Measurements from ENCODE around the gene MPST. TPM values are rescaled to one million over a fixed set of nuclear protein-coding genes. Genes with fewer than 3 reads are reported as not detected.

MPST gene
- total RNA-seq, 1 donor from 2014 or later = 58.8 TPM

DNA sequence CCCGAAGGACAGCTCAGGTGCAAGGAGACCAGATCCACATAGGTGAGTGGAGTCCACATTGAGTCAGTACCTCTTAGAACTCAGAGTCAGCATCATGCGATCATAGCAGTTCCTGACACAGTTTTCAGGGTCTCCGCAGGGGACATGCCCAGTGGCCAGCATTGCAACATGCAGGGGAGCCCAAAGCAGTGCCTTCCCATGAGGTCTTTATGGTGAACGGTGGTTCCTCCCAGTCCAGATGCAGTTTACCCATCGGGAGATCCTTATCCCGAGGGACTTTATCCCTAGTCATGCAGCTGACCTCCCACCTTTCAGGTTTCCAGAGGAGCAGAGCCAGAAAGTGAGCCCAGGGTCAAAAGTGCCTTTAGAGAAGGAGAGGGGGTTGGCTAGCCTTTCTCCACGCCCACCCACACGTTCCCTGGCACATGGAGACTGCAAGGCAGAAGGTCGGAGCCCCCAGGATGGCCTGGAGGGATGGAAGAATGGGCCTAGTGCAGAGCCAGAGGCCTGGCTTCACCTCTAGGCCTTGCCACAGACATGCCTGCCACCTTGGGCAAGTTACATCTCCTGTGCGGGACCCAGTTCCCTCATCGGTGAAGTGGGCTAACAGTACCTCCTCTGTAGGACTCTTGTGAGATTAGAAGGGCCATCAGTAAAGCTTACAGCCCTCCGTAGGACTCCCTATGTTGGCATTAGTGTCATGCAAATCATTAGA lies 38.4 kb downstream of the MPST start:
- Mint-ChIP-seq H3K27me3 (ENCODE audit: unreplicated experiment) (peaks cover 5% of the 10 kb centered on the region), H3K4me3 (ENCODE audit: unreplicated experiment) (no peak overlapping the region), H3K36me3 (ENCODE audit: unreplicated experiment) (peaks cover 6% of the 10 kb centered on the region), H3K4me1 (ENCODE audit: low read depth, unreplicated experiment) (peaks cover 24% of the 10 kb centered on the region), H3K9me3 (ENCODE audit: unreplicated experiment) (peaks cover 2% of the 10 kb centered on the region), H3K27ac (ENCODE audit: unreplicated experiment) (no peak overlapping the region)
- TF ChIP-seq, protein P1, sequence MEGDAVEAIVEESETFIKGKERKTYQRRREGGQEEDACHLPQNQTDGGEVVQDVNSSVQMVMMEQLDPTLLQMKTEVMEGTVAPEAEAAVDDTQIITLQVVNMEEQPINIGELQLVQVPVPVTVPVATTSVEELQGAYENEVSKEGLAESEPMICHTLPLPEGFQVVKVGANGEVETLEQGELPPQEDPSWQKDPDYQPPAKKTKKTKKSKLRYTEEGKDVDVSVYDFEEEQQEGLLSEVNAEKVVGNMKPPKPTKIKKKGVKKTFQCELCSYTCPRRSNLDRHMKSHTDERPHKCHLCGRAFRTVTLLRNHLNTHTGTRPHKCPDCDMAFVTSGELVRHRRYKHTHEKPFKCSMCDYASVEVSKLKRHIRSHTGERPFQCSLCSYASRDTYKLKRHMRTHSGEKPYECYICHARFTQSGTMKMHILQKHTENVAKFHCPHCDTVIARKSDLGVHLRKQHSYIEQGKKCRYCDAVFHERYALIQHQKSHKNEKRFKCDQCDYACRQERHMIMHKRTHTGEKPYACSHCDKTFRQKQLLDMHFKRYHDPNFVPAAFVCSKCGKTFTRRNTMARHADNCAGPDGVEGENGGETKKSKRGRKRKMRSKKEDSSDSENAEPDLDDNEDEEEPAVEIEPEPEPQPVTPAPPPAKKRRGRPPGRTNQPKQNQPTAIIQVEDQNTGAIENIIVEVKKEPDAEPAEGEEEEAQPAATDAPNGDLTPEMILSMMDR (IDR thresholded peaks at IDR 0.05; ENCODE audit: partially characterized antibody, unreplicated experiment) = no peak
- no peak for DNase-seq

GRCh38 chr22:37058917-37059701 lies 39.6 kb downstream of the MPST start:
- H3K4me3 Mint-ChIP-seq (ENCODE audit: unreplicated experiment) = no peak overlapping the region

GRCh38 chr22:37059876-37060449 lies 40.4 kb downstream of the MPST start:
- Mint-ChIP-seq H3K27ac (ENCODE audit: unreplicated experiment) (no peak overlapping the region), H3K4me1 (ENCODE audit: low read depth, unreplicated experiment) (peaks cover 8% of the 10 kb centered on the region), H3K4me3 (ENCODE audit: unreplicated experiment) (no peak overlapping the region), H3K9me3 (ENCODE audit: unreplicated experiment) (peaks cover 2% of the 10 kb centered on the region), H3K27me3 (ENCODE audit: unreplicated experiment) (peaks cover 5% of the 10 kb centered on the region), H3K36me3 (ENCODE audit: unreplicated experiment) (peaks cover 6% of the 10 kb centered on the region)
- DNase-seq = no peak
- TF ChIP-seq, protein P1 (IDR thresholded peaks at IDR 0.05; ENCODE audit: partially characterized antibody, unreplicated experiment) = no peak

More at GRCh38 chr22:37058917-37059701, 39.6 kb downstream of the MPST start:
- peaks cover 2% of the 10 kb centered on the region for H3K9me3 Mint-ChIP-seq (ENCODE audit: unreplicated experiment)
- peaks cover 5% of the 10 kb centered on the region for H3K27me3 Mint-ChIP-seq (ENCODE audit: unreplicated experiment)
- no peak for DNase-seq
- H3K36me3 Mint-ChIP-seq (ENCODE audit: unreplicated experiment) = peaks cover 6% of the 10 kb centered on the region
- TF ChIP-seq, protein P1 (IDR thresholded peaks at IDR 0.05; ENCODE audit: partially characterized antibody, unreplicated experiment) = peak; percentile 16
- no peak overlapping the region for H3K27ac Mint-ChIP-seq (ENCODE audit: unreplicated experiment)
- H3K4me1 Mint-ChIP-seq (ENCODE audit: low read depth, unreplicated experiment) = peaks cover 16% of the 10 kb centered on the region

DNA sequence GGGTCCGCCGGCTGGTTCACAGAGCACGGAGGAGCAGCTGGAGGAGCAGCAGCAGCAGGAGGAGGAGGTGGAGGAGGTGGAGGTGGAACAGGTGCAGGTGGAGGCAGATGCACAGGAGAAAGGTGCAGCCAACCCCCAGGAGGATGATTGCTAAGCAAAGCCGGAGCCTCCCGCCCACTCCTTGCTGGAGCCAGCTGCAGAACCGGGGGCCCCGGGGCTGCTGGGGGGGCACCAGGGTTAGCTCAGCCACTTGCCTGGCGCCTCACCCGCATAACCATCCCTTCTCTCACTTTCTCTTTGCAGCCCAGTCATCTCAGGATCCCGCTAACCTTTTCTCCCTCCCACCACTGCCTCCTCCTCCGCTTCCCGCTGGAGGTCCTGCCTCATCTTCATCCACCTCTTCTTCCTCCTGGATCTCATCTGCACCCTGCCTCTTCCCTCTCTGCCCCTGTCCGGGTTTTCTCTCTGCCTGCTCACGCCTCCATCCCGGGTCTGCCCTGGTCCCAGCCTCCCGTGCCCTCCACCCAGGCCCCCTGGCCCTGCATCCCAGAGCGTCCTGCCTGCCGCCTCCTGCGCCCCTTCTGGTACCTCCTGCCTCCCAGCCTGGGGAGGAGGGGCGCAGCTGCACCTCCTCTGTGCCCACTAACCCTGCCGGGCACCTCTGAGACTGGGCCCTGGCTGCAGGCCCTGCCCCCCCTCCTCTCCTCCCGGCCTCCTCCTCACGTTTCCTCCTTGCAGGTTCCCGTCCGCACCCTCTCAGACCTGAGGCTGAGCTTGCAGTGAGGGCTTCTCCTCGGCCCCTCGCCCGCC lies 41.5 kb downstream of the MPST start:
- H3K27ac Mint-ChIP-seq (ENCODE audit: unreplicated experiment) = no peak overlapping the region
- peaks cover 2% of the 10 kb centered on the region for H3K27me3 Mint-ChIP-seq (ENCODE audit: unreplicated experiment)
- peak; percentile 13 for DNase-seq
- no peak overlapping the region for H3K4me3 Mint-ChIP-seq (ENCODE audit: unreplicated experiment)
- peaks cover 6% of the 10 kb centered on the region for H3K36me3 Mint-ChIP-seq (ENCODE audit: unreplicated experiment)
- H3K9me3 Mint-ChIP-seq (ENCODE audit: unreplicated experiment) = peaks cover 2% of the 10 kb centered on the region
- peaks cover 3% of the 10 kb centered on the region for H3K4me1 Mint-ChIP-seq (ENCODE audit: low read depth, unreplicated experiment)
- TF ChIP-seq, protein P1 (IDR thresholded peaks at IDR 0.05; ENCODE audit: partially characterized antibody, unreplicated experiment) = no peak
